ENCODE data around the gene PLPP4.
"Not testable (repeated sequence)": the region's sequence is repeated elsewhere in the genome, so short reads cannot be mapped to it uniquely, and the experiment has no call there.

The PLPP4 gene

DNA sequence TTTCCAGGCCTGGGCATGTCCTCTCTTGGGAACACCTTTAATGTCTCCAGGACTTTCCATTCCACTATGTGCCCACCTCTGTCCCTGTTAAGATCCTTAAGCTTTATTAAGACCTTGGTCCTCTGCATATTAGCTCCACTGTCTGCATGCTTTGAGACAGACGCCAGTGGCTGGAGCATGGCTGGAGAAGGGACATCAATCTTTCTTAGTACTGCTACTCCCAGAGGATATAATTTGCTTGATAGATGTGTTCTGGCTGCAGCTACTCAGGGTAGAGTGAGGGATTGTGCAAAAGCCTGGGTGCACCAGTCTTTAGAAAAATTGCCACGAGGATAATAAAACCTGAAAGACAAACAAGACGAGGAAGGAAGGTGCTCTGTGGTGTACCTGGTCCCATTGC lies 42.9 kb downstream of the PLPP4 start:
- no peak for ATAC-seq
- TF ChIP-seq SNAI2 (CRISPR knock-in tag; IDR thresholded peaks at IDR 0.05) (no peak), PATZ1 (CRISPR knock-in tag; IDR thresholded peaks at IDR 0.05; ENCODE audit: borderline replicate concordance) (no peak), GLIS3 (CRISPR knock-in tag; IDR thresholded peaks at IDR 0.05) (no peak), TCF4 (CRISPR knock-in tag; IDR thresholded peaks at IDR 0.05; ENCODE audit: borderline replicate concordance) (no peak), ISL1 (CRISPR knock-in tag; IDR thresholded peaks at IDR 0.05) (no peak), ARNTL (CRISPR knock-in tag; IDR thresholded peaks at IDR 0.05; ENCODE audit: borderline replicate concordance, low read depth) (no peak), ZFP3 (CRISPR knock-in tag; IDR thresholded peaks at IDR 0.05) (no peak), CSDC2 (CRISPR knock-in tag; IDR thresholded peaks at IDR 0.05) (no peak), ZNF70 (CRISPR knock-in tag; IDR thresholded peaks at IDR 0.05) (no peak), OSR1 (CRISPR knock-in tag; IDR thresholded peaks at IDR 0.05) (no peak), ZC3H10 (CRISPR knock-in tag; IDR thresholded peaks at IDR 0.05) (no peak), ZNF8 (CRISPR knock-in tag; IDR thresholded peaks at IDR 0.05) (no peak), BACH2 (CRISPR knock-in tag; IDR thresholded peaks at IDR 0.05; ENCODE audit: borderline replicate concordance) (no peak), ESRRG (CRISPR knock-in tag; IDR thresholded peaks at IDR 0.05) (no peak), TOX (CRISPR knock-in tag; IDR thresholded peaks at IDR 0.05; ENCODE audit: borderline replicate concordance) (no peak), ZFP30 (CRISPR knock-in tag; IDR thresholded peaks at IDR 0.05) (no peak), RARB (CRISPR knock-in tag; IDR thresholded peaks at IDR 0.05) (no peak)
- TF ChIP-seq, protein P1, sequence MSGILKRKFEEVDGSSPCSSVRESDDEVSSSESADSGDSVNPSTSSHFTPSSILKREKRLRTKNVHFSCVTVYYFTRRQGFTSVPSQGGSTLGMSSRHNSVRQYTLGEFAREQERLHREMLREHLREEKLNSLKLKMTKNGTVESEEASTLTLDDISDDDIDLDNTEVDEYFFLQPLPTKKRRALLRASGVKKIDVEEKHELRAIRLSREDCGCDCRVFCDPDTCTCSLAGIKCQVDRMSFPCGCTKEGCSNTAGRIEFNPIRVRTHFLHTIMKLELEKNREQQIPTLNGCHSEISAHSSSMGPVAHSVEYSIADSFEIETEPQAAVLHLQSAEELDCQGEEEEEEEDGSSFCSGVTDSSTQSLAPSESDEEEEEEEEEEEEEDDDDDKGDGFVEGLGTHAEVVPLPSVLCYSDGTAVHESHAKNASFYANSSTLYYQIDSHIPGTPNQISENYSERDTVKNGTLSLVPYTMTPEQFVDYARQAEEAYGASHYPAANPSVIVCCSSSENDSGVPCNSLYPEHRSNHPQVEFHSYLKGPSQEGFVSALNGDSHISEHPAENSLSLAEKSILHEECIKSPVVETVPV (CRISPR knock-in tag; IDR thresholded peaks at IDR 0.05): no peak
- TF ChIP-seq, protein P2, sequence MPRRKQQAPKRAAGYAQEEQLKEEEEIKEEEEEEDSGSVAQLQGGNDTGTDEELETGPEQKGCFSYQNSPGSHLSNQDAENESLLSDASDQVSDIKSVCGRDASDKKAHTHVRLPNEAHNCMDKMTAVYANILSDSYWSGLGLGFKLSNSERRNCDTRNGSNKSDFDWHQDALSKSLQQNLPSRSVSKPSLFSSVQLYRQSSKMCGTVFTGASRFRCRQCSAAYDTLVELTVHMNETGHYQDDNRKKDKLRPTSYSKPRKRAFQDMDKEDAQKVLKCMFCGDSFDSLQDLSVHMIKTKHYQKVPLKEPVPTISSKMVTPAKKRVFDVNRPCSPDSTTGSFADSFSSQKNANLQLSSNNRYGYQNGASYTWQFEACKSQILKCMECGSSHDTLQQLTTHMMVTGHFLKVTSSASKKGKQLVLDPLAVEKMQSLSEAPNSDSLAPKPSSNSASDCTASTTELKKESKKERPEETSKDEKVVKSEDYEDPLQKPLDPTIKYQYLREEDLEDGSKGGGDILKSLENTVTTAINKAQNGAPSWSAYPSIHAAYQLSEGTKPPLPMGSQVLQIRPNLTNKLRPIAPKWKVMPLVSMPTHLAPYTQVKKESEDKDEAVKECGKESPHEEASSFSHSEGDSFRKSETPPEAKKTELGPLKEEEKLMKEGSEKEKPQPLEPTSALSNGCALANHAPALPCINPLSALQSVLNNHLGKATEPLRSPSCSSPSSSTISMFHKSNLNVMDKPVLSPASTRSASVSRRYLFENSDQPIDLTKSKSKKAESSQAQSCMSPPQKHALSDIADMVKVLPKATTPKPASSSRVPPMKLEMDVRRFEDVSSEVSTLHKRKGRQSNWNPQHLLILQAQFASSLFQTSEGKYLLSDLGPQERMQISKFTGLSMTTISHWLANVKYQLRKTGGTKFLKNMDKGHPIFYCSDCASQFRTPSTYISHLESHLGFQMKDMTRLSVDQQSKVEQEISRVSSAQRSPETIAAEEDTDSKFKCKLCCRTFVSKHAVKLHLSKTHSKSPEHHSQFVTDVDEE (CRISPR knock-in tag; IDR thresholded peaks at IDR 0.05): no peak
- TF ChIP-seq, protein P3, sequence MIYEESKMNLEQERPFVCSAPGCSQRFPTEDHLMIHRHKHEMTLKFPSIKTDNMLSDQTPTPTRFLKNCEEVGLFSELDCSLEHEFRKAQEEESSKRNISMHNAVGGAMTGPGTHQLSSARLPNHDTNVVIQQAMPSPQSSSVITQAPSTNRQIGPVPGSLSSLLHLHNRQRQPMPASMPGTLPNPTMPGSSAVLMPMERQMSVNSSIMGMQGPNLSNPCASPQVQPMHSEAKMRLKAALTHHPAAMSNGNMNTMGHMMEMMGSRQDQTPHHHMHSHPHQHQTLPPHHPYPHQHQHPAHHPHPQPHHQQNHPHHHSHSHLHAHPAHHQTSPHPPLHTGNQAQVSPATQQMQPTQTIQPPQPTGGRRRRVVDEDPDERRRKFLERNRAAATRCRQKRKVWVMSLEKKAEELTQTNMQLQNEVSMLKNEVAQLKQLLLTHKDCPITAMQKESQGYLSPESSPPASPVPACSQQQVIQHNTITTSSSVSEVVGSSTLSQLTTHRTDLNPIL (CRISPR knock-in tag; IDR thresholded peaks at IDR 0.05; ENCODE audit: low read depth): no peak

DNA sequence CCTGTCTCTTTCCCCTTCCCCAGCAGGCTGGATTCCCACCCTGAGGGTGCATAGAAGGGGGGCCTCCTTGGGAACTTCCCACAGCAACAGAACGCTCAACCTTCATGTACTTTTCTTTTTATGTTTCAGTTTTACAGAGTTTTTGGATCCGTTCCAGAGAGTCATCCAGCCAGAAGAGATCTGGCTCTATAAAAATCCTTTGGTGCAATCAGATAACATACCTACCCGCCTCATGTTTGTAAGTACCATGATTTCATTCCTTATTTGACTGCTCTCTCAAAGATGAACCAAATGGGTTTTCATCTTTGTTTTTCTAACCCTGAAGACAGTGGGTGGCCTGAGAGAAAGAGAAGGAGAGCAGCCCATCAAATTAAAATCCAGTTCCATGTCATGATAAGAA lies 46.7 kb downstream of the PLPP4 start:
- ATAC-seq: no peak
- no peak for TF ChIP-seq OSR1 (CRISPR knock-in tag; IDR thresholded peaks at IDR 0.05)
- TF ChIP-seq TCF4 (CRISPR knock-in tag; IDR thresholded peaks at IDR 0.05; ENCODE audit: borderline replicate concordance): 0 out of 2 replicates have a peak, but pooled peaks have one; percentile 12

DNA sequence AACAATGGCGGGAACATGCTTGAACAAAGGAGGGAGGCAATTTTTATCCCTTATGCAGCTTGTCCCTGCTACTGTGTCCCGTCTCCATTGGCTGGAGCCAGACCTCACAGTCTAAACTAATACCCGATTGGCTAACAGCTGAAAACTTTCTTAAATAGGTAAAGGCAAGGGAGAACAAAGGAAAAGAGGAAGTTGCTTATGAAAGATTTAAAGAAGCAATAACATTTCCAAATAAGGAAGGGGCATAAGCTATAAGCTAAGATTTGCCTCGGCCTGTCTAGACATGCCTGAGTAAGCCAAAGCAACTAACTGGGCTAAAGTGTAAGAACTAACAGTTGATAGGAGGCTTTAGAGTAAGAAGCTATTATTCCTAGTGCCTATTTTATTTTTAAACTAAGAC lies 47.2 kb downstream of the PLPP4 start:
- ATAC-seq: not testable (repeated sequence)

DNA sequence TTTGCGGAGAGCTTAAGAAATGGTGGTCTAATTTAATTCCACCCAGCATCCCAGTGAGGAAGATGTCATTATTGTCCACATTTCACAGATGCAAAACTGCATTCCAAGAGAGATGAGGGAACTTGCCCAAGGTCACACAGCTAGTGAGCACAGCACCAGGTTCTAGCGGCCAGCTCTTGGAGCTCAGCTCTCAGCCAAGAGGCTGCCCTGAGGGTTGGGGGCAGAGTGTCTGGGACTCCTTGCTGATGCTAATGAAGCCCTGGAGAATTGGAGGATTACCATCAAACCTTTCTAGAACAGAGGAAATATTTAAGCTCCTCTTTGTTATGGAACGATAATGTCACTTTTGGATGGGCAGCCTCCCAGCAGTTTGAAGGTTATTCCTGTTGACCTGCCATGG lies 48.0 kb downstream of the PLPP4 start:
- ATAC-seq: no peak
- no peak for TF ChIP-seq SNAI2 (CRISPR knock-in tag; IDR thresholded peaks at IDR 0.05)
- TF ChIP-seq, protein P3 (CRISPR knock-in tag; IDR thresholded peaks at IDR 0.05; ENCODE audit: low read depth): no peak
- TF ChIP-seq OSR1 (CRISPR knock-in tag; IDR thresholded peaks at IDR 0.05): no peak
- TF ChIP-seq CSDC2 (CRISPR knock-in tag; IDR thresholded peaks at IDR 0.05): no peak
- TF ChIP-seq TOX (CRISPR knock-in tag; IDR thresholded peaks at IDR 0.05; ENCODE audit: borderline replicate concordance): no peak
- TF ChIP-seq ZNF70 (CRISPR knock-in tag; IDR thresholded peaks at IDR 0.05): no peak
- no peak for TF ChIP-seq BACH2 (CRISPR knock-in tag; IDR thresholded peaks at IDR 0.05; ENCODE audit: borderline replicate concordance)
- TF ChIP-seq PATZ1 (CRISPR knock-in tag; IDR thresholded peaks at IDR 0.05; ENCODE audit: borderline replicate concordance): no peak
- no peak for TF ChIP-seq TCF4 (CRISPR knock-in tag; IDR thresholded peaks at IDR 0.05; ENCODE audit: borderline replicate concordance)
- no peak for TF ChIP-seq ZNF565 (CRISPR knock-in tag; conservative IDR thresholded peaks at IDR 0.05; ENCODE audit: low read depth)
- TF ChIP-seq, protein P2 (CRISPR knock-in tag; IDR thresholded peaks at IDR 0.05): no peak
- TF ChIP-seq ISL1 (CRISPR knock-in tag; IDR thresholded peaks at IDR 0.05): no peak
- no peak for TF ChIP-seq ZC3H10 (CRISPR knock-in tag; IDR thresholded peaks at IDR 0.05)
- no peak for TF ChIP-seq ZFP3 (CRISPR knock-in tag; IDR thresholded peaks at IDR 0.05)
- TF ChIP-seq ZFP30 (CRISPR knock-in tag; IDR thresholded peaks at IDR 0.05): no peak

Data from SK-N-SH treated with all-trans-retinoic acid at 6 μM for 48 hours (cell line).